ENCODE data around the gene VPS54.

Gene VPS54

GRCh38 chr2:63926815-63927214 lies 92.4 kb downstream of the VPS54 start:
- in situ Hi-C loops (cut with HindIII; ENCODE audit: low sequenced_read_pairs): no loop called here

- in situ Hi-C loops (cut with HindIII; ENCODE audit: low sequenced_read_pairs): no loop called here
Measured at GRCh38 chr2:63914311-63914710, 104.9 kb downstream of the VPS54 start.

GRCh38 chr2:63903003-63903402 lies 116.2 kb downstream of the VPS54 start:
- in situ Hi-C loops (cut with HindIII; ENCODE audit: low sequenced_read_pairs): no loop called here

DNA sequence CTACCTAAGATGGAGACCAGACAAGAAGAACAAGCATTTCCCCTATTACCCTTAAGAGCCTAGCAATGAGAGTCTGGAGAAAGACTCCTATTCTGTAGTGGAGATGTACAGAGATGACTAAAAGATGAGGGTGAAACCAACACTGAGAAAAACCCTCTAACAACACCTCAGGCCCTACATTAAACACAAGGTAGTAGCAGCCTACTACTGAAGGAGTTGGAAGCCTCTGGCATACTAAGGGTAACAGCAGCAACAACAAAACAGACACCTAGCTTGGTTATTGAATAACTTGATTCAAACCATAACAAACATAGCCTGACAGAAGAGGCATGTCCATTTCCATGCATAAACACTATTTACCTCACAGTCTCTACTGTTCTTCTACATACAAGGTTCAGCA lies 117.1 kb downstream of the VPS54 start:
- in situ Hi-C loops (cut with HindIII; ENCODE audit: low sequenced_read_pairs): no loop called here

DNA sequence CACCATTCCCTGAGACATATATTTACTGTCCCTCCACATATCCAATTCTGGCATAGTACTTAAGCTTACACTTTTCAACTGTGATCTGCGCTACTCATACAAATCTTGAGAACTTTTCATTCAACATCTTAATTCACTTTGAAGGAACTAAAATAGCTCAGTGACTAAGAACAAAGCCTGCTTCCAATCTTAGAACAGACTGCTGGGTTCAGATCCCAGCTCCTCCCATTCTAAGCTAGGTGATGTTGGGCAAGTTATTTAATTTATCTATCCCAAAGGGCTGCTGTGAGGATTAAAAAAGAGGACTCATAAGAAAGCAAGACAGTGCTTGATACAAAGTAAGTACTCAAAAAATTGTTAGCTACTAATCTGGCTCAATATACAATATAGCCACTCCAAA lies 119.6 kb downstream of the VPS54 start:
- in situ Hi-C loops (cut with HindIII; ENCODE audit: low sequenced_read_pairs): no loop called here

- in situ Hi-C loops (cut with HindIII; ENCODE audit: low sequenced_read_pairs): no loop called here
Measured at GRCh38 chr2:63898839-63899238, 120.4 kb downstream of the VPS54 start.

- in situ Hi-C loops (cut with HindIII; ENCODE audit: low sequenced_read_pairs): no loop called here
Measured at GRCh38 chr2:63894167-63894566, 125.1 kb downstream of the VPS54 start.

DNA sequence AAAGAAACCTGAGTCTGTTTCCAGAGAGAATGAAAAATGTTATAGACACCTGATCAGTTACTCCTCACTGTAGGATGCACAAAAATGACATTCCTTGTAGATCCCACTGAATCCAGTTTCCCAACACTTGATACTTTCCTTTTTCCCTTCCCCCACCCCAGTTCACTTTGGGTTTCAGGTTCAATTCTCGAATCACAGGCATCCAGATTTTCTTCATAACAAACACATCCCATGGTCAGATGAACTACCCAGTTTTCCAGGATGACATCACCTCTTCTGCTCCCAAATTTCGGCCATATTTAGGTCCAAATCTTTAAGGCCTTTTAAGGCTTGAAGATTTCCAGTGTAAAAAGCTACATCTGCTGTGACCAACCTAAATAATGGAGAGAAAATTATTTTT lies 126.1 kb downstream of the VPS54 start:
- in situ Hi-C loops (cut with HindIII; ENCODE audit: low sequenced_read_pairs): no loop called here

DNA sequence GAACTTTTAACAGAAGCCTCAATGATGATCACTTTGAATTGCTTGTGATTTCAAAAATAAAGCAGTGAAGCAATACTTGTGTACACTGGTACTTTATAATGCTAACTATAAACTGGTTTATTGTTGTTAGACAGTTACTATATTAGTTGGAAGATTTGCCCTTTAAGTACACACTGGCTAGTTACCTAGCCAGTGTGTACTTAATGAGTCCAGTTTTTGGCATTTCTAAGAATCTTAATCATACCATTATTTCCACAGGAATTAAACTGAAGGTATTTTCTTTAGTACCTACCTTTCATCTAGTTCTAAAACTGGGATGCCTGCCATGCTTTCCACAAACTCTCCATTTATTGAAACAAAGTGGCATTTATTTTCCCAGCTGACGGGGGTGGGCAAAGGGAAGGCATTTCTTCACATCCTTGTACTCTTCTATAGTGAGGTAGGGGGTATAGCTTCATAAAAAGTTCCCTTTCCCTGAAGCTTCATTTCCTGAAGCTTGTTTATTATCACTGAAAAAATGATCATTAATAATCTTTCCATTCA lies 127.7 kb downstream of the VPS54 start:
- in situ Hi-C loops (cut with HindIII; ENCODE audit: low sequenced_read_pairs): no loop called here

GRCh38 chr2:63890678-63891077 lies 128.6 kb downstream of the VPS54 start:
- in situ Hi-C loops (cut with HindIII; ENCODE audit: low sequenced_read_pairs): no loop called here

GRCh38 chr2:63888490-63889402 lies 130.5 kb downstream of the VPS54 start:
- in situ Hi-C loops (cut with HindIII; ENCODE audit: low sequenced_read_pairs): no loop called here

GRCh38 chr2:63888053-63888452 lies 131.2 kb downstream of the VPS54 start:
- in situ Hi-C loops (cut with HindIII; ENCODE audit: low sequenced_read_pairs): no loop called here

DNA sequence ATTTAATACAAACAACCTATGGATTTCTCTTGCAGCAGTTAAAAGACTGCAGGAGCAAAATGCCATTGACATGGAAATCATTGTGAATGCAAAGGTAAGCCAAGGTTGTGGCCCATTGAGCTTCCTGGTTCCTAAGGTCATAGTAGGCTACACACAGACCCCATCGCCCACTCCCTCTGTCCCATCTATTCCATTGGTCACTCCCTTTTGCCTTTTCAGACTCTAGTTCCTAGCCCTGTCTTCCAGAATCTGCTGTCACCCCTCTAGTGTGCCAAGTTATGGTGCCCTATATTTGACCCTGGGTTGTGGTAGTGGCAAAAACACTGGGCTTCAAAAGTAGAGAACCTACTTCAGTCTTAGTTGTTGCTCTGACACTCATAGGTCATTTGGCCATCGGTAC lies 132.8 kb downstream of the VPS54 start:
- in situ Hi-C loops (cut with HindIII; ENCODE audit: low sequenced_read_pairs): no loop called here

DNA sequence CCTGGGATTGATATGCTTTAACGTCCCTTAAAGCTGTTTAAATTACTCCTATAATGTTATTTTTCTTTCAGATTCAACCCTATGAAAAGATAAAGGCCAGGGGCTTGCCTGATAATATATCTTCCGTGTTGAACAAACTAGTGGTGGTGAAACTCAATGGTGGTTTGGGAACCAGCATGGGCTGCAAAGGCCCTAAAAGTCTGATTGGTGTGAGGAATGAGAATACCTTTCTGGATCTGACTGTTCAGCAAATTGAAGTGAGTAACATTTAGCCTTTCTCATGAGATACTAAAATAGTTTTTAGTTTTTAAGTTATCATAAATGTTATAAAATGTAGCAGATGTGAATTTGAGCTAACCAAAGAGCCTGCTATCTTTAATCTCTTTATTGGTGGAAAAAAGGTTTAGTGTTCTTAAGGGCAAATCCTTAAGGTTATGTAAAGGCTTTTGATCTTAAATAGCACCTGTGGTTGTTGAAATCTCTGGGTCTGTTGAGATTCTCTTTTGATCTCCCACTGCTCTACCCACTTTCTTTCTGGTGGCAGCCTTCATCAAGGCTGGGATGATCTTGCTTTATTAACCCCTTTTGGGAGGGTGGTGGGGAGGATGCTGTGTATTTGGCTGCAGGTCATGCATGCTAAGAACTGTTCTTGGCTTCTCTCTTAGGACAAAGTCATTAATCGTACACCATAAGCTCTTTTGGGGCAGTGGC lies 136.7 kb downstream of the VPS54 start:
- in situ Hi-C loops (cut with HindIII; ENCODE audit: low sequenced_read_pairs): no loop called here

- in situ Hi-C loops (cut with HindIII; ENCODE audit: low sequenced_read_pairs): no loop called here
Measured at GRCh38 chr2:63881205-63881604, 138.0 kb downstream of the VPS54 start.

- in situ Hi-C loops (cut with HindIII; ENCODE audit: low sequenced_read_pairs): no loop called here
Measured at GRCh38 chr2:63880625-63881024, 138.6 kb downstream of the VPS54 start.

DNA sequence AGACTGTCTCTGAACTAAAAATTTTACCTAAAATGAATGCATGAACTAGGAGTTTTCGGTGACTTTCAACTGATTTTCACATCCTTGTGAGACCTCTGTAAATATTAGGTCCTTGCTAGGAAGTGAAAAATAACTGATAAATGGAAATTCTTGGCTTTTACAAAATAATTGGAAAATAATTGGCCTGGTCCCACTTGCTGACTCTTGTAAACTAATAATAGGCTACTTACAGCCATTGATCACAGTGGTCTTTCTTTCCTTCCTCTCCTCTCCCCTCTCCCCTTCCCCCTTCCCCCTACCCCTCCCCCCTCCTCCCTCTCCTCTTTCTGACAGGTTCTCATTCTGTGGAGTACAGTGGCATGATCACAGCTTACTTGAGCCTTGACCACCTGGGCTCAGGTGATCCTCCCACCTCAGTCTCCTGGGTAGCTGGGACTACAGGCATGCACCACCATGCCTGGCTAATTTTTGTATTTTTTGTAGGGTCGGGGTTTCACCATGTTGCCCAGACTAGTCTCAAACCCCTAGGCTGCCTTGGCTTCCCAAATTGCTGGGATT lies 139.3 kb downstream of the VPS54 start:
- in situ Hi-C loops (cut with HindIII; ENCODE audit: low sequenced_read_pairs): no loop called here

DNA sequence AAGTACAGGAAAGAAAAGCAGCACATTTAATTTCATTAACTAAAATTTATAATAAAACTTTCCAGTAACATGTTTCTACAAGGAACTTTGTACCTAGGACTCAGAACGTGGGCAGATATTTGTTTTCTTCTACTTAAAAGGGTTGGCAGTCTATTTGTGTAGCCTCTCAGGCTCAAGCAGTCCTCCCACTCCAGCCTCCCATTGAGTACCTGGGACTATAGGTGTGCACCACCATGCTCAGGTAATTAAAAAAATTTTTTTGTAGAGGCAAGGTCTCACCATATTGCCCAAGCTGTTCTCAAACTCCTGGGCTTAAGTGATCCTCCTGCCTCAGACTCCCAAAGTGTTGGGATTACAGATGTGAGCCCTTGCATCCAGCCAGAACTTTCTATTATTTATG lies 140.7 kb downstream of the VPS54 start:
- in situ Hi-C loops (cut with HindIII; ENCODE audit: low sequenced_read_pairs): no loop called here

DNA sequence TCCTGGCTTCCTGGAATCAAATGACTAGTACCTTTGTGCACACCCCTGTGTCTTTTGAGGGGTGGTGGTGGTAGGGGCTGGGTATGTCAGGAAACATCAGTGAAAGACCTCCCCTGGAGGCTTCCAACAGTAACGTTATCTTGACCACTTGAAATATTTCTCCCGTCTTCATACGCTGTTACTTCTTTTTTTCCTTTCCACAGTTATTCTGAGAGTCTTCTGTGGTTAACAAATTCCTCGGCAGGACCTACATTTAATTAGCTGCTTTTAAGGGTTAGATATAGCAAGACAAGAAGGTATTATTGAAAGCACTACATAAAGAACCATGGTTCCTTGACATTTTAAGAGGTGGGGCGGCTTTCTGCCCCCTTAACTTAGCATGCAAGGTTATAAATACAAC lies 142.9 kb downstream of the VPS54 start:
- in situ Hi-C loops (cut with HindIII; ENCODE audit: low sequenced_read_pairs): no loop called here

- in situ Hi-C loops (cut with HindIII; ENCODE audit: low sequenced_read_pairs): no loop called here
Measured at GRCh38 chr2:63875559-63876245, 143.5 kb downstream of the VPS54 start.

DNA sequence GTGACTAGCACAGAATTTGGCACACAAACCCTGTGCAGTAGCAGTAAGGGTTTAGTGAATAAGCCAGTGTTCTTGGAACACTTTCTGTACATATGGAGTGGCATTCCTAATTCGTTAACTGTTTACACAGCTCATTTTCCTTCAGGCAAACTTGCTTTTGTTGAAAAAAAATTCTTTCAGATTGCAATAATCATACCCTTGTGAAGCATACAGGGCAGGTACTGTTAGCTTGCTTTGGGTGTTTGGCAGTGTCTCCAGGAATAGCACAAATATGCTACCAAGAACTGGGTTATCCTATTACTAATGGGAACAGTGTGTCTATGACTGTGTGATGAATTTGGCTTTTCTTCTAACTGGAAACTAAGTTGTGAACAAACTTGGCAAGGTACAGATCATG lies 144.1 kb downstream of the VPS54 start:
- in situ Hi-C loops (cut with HindIII; ENCODE audit: low sequenced_read_pairs): no loop called here

Measured in DLD1 (cell line).